Sigmoid colon (tissue), 7 donors: Measurements from ENCODE around the gene SLC24A1. TPM values are rescaled to one million over a fixed set of nuclear protein-coding genes. Genes with fewer than 3 reads are reported as not detected.

Experiments
- DNase-seq: peaks from one replicate; pipeline ENCODE4 v3.0.0-alpha.2; 2019
- H3K27ac ChIP-seq, 4 donors: fragments of 200-600 bp; sonication (generic); one replicate each; pipeline ENCODE4 v1.5.1; 2016 to 2019; ENCODE audit warnings: mild to moderate bottlenecking in 1 of 4
- H3K27me3 ChIP-seq, 3 donors: fragments of 200-600 bp; sonication (generic); one replicate each; pipeline ENCODE4 v1.5.1; 2019; ENCODE audit warnings: mild to moderate bottlenecking in 1 of 3
- H3K36me3 ChIP-seq, 4 donors: fragments of 200-600 bp; sonication (generic); one replicate each; pipeline ENCODE4 v1.5.1; 2016 to 2019
- H3K4me1 ChIP-seq, 4 donors: fragments of 200-600 bp; sonication (generic); one replicate each; pipeline ENCODE4 v1.5.1; 2017 to 2019
- H3K4me3 ChIP-seq, 4 donors: fragments of 200-600 bp; sonication (generic); one replicate each; pipeline ENCODE4 v1.5.1; 2017 to 2019; ENCODE audit warnings: mild to moderate bottlenecking in 2 of 4, moderate library complexity in 1 of 4
- H3K9me3 ChIP-seq, 4 donors: fragments of 200-600 bp in 3 of 4; sonication (generic) in 3 of 4; one replicate each; pipeline versions ENCODE4 v1.5.1 to v1.6.1; 2013 to 2019
- EP300 ChIP-seq, 4 donors: sonication (generic); formaldehyde crosslinking; IDR thresholded peaks; one replicate each; pipeline ENCODE4 v1.6.1; 2017; ENCODE audit warnings: antibody characterized with exemption in 4 of 4
- POLR2A ChIP-seq, 2 donors: fragments of 450-650 bp; IDR thresholded peaks; one replicate each; pipeline ENCODE4 v1.6.1; 2016; ENCODE audit warnings: antibody characterized with exemption in 2 of 2, mild to moderate bottlenecking in 2 of 2, moderate library complexity in 2 of 2
- POLR2AphosphoS5 ChIP-seq, 4 donors: sonication (generic); formaldehyde crosslinking; IDR thresholded peaks; one replicate each; pipeline ENCODE4 v1.6.1; 2017; ENCODE audit warnings: antibody characterized with exemption in 4 of 4
- whole genome bisulfite sequencing, 2 donors: extraction: QIAGEN DNeasy Blood & Tissue Kit; methylation state at CpG; one replicate each; pipeline ENCODE4 v1.1.7; 2013; 5-methylcytosine and 5-hydroxymethylcytosine counted together
- intact Hi-C: fragments of 100-400 bp; cut with DNase I; formaldehyde crosslinking; loops from one replicate; pipeline ENCODE4 v1.15.1; 2023
- polyA plus RNA-seq, 3 donors: library from polyadenylated mRNA; stranded (reverse); fragments of 200-250 nt; gene quantifications; one replicate each; pipeline ENCODE4 v1.2.3, GENCODE V29; 2013
- total RNA-seq, 4 donors: library from RNA; depleted of rRNA; stranded (reverse); fragments of >200 nt; gene quantifications; one replicate each; pipeline ENCODE4 v1.1.0, GENCODE V29; 2016
- TF ChIP-seq, protein P1 (sequence below), 4 experiments: fragments of 450-650 bp in 3 of 4; fragments of 200-600 bp in 1 of 4; IDR thresholded peaks; one replicate each; pipeline ENCODE4 v1.5.1; 2016 to 2019; ENCODE audit warnings: antibody characterized with exemption in 4 of 4, mild to moderate bottlenecking in 3 of 4, moderate library complexity in 2 of 4
- donor health status: healthy with polysubstance abuse.
- donor health status: Bipolar disorder and iron deficiency.
- donor health status: healthy.

The SLC24A1 gene
- total and polyA plus RNA-seq, 7 donors: 3.3 to 6.0 (median 4.2) TPM

DNA sequence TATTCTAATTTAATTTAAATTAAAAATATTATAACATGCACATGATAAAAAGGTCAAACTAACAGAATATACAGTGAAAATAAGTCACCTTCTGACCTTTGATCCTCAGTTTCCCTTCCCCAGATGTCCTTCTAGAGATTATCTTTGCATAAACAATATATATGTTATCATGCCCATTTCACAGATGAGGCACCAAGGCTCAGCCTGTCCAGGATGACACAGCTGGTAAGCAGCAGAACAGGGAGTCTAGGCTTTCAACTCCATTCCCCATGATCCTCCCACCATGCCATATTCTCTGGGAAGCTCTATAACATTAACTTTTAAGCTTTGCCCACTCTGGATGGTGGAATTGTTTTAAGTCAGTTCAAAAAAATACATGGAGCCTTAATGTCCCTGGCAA, 1.4 kb downstream of the SLC24A1 start:
- no peaks in the 10 kb centered on the region for H3K27me3 ChIP-seq
- no peak overlapping the region for H3K27ac ChIP-seq
- no peaks in the 10 kb centered on the region for H3K4me1 ChIP-seq
- DNase-seq: no peak
- intact Hi-C loops: no loop called here
- H3K9me3 ChIP-seq: no peaks in the 10 kb centered on the region
- H3K36me3 ChIP-seq: no peaks in the 10 kb centered on the region
- no peak overlapping the region for H3K4me3 ChIP-seq
- TF ChIP-seq, protein P1, sequence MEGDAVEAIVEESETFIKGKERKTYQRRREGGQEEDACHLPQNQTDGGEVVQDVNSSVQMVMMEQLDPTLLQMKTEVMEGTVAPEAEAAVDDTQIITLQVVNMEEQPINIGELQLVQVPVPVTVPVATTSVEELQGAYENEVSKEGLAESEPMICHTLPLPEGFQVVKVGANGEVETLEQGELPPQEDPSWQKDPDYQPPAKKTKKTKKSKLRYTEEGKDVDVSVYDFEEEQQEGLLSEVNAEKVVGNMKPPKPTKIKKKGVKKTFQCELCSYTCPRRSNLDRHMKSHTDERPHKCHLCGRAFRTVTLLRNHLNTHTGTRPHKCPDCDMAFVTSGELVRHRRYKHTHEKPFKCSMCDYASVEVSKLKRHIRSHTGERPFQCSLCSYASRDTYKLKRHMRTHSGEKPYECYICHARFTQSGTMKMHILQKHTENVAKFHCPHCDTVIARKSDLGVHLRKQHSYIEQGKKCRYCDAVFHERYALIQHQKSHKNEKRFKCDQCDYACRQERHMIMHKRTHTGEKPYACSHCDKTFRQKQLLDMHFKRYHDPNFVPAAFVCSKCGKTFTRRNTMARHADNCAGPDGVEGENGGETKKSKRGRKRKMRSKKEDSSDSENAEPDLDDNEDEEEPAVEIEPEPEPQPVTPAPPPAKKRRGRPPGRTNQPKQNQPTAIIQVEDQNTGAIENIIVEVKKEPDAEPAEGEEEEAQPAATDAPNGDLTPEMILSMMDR (IDR thresholded peaks at IDR 0.05): no peak
- no peak for TF ChIP-seq POLR2AphosphoS5 (IDR thresholded peaks at IDR 0.05)
- TF ChIP-seq EP300 (IDR thresholded peaks at IDR 0.05): no peak
- no peak for TF ChIP-seq POLR2A (IDR thresholded peaks at IDR 0.05)

DNA sequence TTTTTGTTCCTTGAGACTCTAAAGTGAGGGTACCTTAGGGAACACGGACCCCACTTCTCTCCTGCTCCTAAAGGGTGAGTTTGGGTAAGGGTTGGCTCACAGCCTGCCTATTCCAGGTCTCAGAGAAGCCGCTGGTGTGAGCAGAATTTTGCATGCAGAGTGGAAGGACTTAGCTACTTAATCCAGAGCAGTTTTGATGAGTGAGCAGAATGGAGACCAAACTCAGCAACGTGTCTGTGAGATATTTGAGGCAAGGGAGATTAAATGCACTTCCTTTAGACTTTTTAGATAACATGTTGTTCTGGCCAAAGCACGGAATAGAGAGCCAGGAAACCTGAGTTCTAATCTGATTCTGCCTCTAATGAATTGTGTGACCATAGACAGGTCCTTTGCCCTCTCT, 5.1 kb downstream of the SLC24A1 start:
- Histone ChIP-seq H3K9me3 (no peaks in the 10 kb centered on the region), H3K27ac (no peak overlapping the region), H3K4me3 (no peak overlapping the region), H3K27me3 (no peaks in the 10 kb centered on the region), H3K36me3 (no peaks in the 10 kb centered on the region), H3K4me1 (no peaks in the 10 kb centered on the region)
- TF ChIP-seq, protein P1 (IDR thresholded peaks at IDR 0.05): no peak
- TF ChIP-seq POLR2A (IDR thresholded peaks at IDR 0.05) (no peak), EP300 (IDR thresholded peaks at IDR 0.05) (no peak), POLR2AphosphoS5 (IDR thresholded peaks at IDR 0.05) (no peak)
- intact Hi-C loops: no loop called here
- no peak for DNase-seq
- WGBS, 2 donors: 85 to 86% methylated on average over 4 of the region's 4 CpGs

DNA sequence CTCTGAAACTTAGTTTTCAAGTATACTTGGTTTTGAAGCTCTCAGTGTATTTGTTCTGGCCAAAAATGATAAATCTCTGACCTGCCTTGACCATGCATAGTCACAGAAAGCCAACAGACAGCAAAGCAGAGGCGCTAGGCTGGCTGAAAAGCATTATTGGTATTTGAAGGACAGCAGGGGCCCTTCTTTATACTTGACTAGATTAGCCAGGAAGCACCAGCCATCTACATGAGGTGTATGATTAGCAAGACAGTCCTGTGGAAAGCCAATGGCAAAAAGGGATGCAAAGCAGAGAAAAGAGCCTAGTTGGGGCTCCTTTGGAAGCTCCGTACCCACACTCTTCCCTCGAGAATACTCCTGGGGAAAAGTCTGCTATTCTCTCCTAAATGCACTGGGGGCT, 7.8 kb downstream of the SLC24A1 start:
- Histone ChIP-seq H3K9me3 (no peaks in the 10 kb centered on the region), H3K27ac (no peak overlapping the region), H3K4me1 (no peaks in the 10 kb centered on the region), H3K36me3 (no peaks in the 10 kb centered on the region), H3K4me3 (no peak overlapping the region), H3K27me3 (no peaks in the 10 kb centered on the region)
- 83 to 90% methylated on average over 3 of the region's 3 CpGs for WGBS, 2 donors
- DNase-seq: no peak
- TF ChIP-seq POLR2A (IDR thresholded peaks at IDR 0.05) (no peak), POLR2AphosphoS5 (IDR thresholded peaks at IDR 0.05) (no peak), EP300 (IDR thresholded peaks at IDR 0.05) (no peak)
- TF ChIP-seq, protein P1 (IDR thresholded peaks at IDR 0.05): no peak
- intact Hi-C loops: no loop called here

DNA sequence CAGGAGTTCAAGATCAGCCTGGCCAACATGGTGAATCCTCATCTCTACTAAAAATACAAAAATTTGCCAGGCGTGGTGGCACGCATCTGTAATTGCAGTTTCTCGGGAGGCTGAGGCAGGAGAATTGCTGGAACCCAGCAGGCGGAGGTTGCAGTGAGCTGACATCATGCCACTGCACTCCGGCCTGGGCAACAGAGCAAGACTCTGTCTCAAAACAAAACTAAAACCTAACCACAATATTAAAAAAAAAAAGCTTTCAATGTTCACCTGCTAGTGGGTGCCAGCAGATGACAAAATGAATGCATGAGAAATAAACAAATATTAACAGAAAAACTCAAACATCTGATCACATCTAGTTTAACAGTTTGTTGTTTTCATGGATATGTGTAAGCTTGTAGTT, 9.0 kb downstream of the SLC24A1 start:
- no peak for DNase-seq
- intact Hi-C loops: no loop called here
- Histone ChIP-seq H3K27ac (no peak overlapping the region), H3K4me1 (no peaks in the 10 kb centered on the region), H3K36me3 (no peaks in the 10 kb centered on the region), H3K27me3 (no peaks in the 10 kb centered on the region), H3K4me3 (no peak overlapping the region), H3K9me3 (no peaks in the 10 kb centered on the region)
- WGBS, 2 donors: 87 to 90% methylated on average over 5 of the region's 5 CpGs
- TF ChIP-seq POLR2A (IDR thresholded peaks at IDR 0.05) (no peak), POLR2AphosphoS5 (IDR thresholded peaks at IDR 0.05) (no peak), EP300 (IDR thresholded peaks at IDR 0.05) (no peak)
- TF ChIP-seq, protein P1 (IDR thresholded peaks at IDR 0.05): no peak

DNA sequence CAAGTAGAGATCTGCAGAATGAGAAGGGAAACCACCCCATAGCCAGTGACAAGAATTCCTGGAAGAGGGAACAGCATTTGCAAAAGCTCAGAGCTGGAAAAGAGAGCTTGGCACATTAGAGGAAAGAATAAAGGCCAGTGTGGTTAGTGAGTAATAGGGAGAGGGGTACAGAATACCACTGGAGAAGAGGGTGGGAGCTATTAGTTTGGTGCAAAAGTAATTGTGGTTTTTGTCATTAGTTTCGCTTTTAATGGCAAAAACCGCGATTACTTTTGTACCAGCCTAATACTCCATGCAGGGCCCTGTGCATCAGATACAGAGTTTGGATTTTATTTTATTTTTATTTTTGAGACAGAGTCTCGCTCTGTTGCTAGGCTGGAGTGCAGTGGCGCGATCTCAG, 9.8 kb downstream of the SLC24A1 start:
- intact Hi-C loops: no loop called here
- no peak for TF ChIP-seq POLR2AphosphoS5 (IDR thresholded peaks at IDR 0.05)
- no peak for TF ChIP-seq POLR2A (IDR thresholded peaks at IDR 0.05)
- TF ChIP-seq, protein P1 (IDR thresholded peaks at IDR 0.05): no peak
- TF ChIP-seq EP300 (IDR thresholded peaks at IDR 0.05): no peak
- Histone ChIP-seq H3K9me3 (no peaks in the 10 kb centered on the region), H3K27ac (no peak overlapping the region), H3K4me3 (no peak overlapping the region), H3K4me1 (no peaks in the 10 kb centered on the region), H3K36me3 (no peaks in the 10 kb centered on the region), H3K27me3 (no peaks in the 10 kb centered on the region)
- 87 to 91% methylated on average over 6 of the region's 6 CpGs for WGBS, 2 donors
- no peak for DNase-seq
